Glutamatergic neuron (in vitro differentiated cells): ENCODE measurements around the gene RAPGEF3. TPM values are rescaled to one million over a fixed set of nuclear protein-coding genes. Genes with fewer than 3 reads are reported as not detected.

ENCODE experiments used
- DNase-seq: peaks from one replicate; pipeline ENCODE4 v3.0.0; 2022
- H3K27ac Mint-ChIP-seq: one replicate; pipeline ENCODE4 v1.8.0; 2020; ENCODE audit warnings: mild to moderate bottlenecking, mixed read lengths, inconsistent platforms; ENCODE audit not compliant: unreplicated experiment
- H3K27me3 Mint-ChIP-seq: one replicate; pipeline ENCODE4 v1.8.0; 2020; ENCODE audit warnings: mild to moderate bottlenecking, moderate library complexity, mixed read lengths, inconsistent platforms; ENCODE audit not compliant: unreplicated experiment
- H3K36me3 Mint-ChIP-seq: one replicate; pipeline ENCODE4 v1.8.0; 2020; ENCODE audit warnings: mild to moderate bottlenecking, mixed read lengths, inconsistent platforms; ENCODE audit not compliant: unreplicated experiment
- H3K4me1 Mint-ChIP-seq: one replicate; pipeline ENCODE4 v1.8.0; 2020; ENCODE audit warnings: mild to moderate bottlenecking, low read depth, mixed read lengths, inconsistent platforms; ENCODE audit not compliant: unreplicated experiment
- H3K4me3 Mint-ChIP-seq: one replicate; pipeline ENCODE4 v1.8.0; 2020; ENCODE audit warnings: mild to moderate bottlenecking, mixed read lengths, inconsistent platforms; ENCODE audit not compliant: unreplicated experiment
- H3K9me3 Mint-ChIP-seq: one replicate; pipeline ENCODE4 v1.8.0; 2020; ENCODE audit warnings: mild to moderate bottlenecking, moderate library complexity, mixed read lengths, inconsistent platforms; ENCODE audit not compliant: unreplicated experiment
- total RNA-seq: library from RNA; stranded (reverse); fragmentation: NEBNext Ultra II Directional; extraction: Animal tissue kit (Norgen Biotek cat#: 25700); gene quantifications from one replicate; pipeline ENCODE4 v1.2.1, GENCODE V29; 2021; ENCODE audit not compliant: unreplicated experiment
- TF ChIP-seq, protein P1 (sequence below): fragments of 200-600 bp; sonication (generic); IDR thresholded peaks from one replicate; pipeline ENCODE4 v1.5.0; 2021; ENCODE audit not compliant: partially characterized antibody, unreplicated experiment

The RAPGEF3 gene
- total RNA-seq, 1 donor from 2014 or later = 0.81 TPM

DNA sequence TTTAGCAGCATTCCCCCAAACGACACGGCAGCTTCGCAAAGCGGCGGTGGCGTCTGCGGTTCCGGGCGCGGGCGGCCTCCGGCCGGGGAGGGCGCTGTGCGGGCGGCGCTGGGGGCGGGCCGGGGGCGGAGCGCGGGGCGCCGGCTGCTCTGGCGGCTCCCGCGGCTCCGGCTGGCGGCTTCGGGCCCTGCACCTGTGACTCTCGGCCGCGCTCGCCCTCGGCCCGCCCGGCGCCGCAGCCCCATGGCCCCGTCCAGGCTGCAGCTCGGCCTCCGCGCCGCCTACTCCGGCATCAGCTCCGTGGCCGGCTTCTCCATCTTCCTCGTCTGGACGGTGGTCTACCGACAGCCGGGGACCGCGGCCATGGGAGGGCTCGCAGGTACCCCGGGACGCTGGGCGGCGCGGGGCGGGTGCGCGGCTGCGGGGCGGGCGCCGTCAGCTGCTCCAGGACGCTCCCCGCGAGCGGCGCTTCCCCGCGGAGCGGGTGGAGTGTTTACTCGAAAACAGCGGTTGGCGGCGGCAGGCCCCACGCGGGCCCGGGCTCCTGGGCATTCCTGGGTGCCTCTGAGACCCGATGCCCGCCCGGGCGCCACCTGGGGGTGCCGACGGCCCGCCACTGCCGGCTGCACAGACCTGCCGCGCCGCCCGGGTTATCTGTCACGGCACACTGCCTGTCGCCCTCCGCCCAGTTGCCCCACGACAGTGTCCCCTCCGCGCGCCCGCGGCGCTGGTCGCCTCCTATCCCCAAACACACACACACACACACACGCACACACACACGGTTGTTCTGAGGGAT lies 14.6 kb upstream of the RAPGEF3 start, which contains the start of gene SLC48A1:
Gene SLC48A1 (plus strand): TSS at position 177 of the 796 bp plus-strand sequence. CDS start 67 bp downstream, at position 244.
- Mint-ChIP-seq H3K4me3 (peak within 1 kb of the TSS; percentile 95), H3K27ac (peak within 1 kb of the TSS; percentile 83), H3K9me3 (peaks cover 9% of the 10 kb centered on the region), H3K27me3 (peaks cover 9% of the 10 kb centered on the region), H3K4me1 (peaks cover 7% of the 10 kb centered on the region), H3K36me3 (no peaks in the 10 kb centered on the region)
- TF ChIP-seq, protein P1, sequence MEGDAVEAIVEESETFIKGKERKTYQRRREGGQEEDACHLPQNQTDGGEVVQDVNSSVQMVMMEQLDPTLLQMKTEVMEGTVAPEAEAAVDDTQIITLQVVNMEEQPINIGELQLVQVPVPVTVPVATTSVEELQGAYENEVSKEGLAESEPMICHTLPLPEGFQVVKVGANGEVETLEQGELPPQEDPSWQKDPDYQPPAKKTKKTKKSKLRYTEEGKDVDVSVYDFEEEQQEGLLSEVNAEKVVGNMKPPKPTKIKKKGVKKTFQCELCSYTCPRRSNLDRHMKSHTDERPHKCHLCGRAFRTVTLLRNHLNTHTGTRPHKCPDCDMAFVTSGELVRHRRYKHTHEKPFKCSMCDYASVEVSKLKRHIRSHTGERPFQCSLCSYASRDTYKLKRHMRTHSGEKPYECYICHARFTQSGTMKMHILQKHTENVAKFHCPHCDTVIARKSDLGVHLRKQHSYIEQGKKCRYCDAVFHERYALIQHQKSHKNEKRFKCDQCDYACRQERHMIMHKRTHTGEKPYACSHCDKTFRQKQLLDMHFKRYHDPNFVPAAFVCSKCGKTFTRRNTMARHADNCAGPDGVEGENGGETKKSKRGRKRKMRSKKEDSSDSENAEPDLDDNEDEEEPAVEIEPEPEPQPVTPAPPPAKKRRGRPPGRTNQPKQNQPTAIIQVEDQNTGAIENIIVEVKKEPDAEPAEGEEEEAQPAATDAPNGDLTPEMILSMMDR = no peak
- DNase-seq = peak; percentile 88

DNA sequence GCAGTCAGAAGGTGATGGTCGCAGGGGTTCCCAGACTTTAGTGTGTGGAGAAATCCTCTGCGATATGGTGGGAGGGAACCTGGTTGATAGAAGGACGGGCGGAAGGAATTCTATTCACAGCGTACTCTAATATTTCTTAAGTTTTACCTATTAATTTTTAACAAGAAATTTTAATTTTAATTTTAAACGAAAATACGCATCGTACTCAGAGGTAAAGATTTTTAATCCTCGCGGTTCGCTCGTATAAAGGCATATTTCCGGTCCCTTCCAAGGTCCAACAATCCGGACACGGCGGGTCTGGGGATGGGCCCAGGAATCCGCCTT lies 14.0 kb upstream of the RAPGEF3 start:
- Mint-ChIP-seq H3K4me1 (peaks cover 6% of the 10 kb centered on the region), H3K27me3 (peaks cover 9% of the 10 kb centered on the region), H3K36me3 (no peaks in the 10 kb centered on the region), H3K9me3 (peaks cover 9% of the 10 kb centered on the region), H3K27ac (peak overlapping the region; percentile 79), H3K4me3 (peak overlapping the region; percentile 87)
- TF ChIP-seq, protein P1 = no peak
- no peak for DNase-seq

DNA sequence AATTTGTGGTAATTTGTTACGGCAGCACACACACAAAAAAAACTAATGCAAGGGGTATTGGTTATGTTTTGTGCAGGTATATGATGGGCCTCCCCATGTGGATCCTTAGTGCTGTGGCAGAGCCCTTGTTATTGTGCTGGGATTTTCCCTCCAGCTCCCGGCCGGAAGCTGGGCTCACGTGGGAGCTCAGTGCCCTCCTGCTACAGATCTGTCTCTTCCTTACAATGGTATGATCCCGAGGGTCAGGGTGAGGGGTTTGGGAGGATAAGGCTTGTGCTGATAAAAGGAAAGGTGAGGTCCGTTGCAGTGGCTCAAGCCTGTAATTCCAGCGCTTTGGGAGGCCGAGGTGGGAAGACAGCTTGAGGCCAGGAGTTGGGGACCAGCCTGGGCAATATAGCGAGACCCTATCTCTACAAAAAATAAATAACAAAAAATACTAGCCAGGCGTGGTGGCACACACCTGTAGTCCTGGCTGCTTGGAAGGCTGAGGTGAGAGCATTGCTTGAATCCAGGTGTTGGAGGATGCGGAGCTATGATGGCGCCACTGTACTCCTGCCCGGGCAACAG lies 13.5 kb upstream of the RAPGEF3 start:
- TF ChIP-seq, protein P1 = no peak
- Mint-ChIP-seq H3K36me3 (no peaks in the 10 kb centered on the region), H3K4me3 (peak overlapping the region; percentile 87), H3K4me1 (peaks cover 3% of the 10 kb centered on the region), H3K27ac (peak overlapping the region; percentile 79), H3K27me3 (peaks cover 9% of the 10 kb centered on the region), H3K9me3 (peaks cover 13% of the 10 kb centered on the region)
- no peak for DNase-seq

DNA sequence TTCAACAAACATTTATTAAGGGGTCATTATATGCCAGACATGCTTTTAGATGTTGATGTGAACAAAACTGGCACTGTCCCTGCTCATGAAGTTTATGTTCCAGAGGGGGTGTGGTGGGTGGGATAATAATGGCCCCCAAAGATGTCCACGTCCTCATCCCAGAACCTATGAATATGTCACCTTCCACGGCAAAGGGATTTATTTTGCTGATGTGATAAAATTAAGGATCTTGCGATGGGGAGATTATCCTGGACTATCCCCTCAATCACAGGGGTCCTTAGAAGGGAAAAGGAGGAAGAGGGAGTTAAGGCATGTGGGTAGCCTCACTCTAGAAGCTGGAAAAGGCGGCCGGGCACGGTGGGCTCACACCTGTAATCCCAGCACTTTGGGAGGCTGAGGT lies 12.6 kb upstream of the RAPGEF3 start:
- H3K27me3 Mint-ChIP-seq = peaks cover 9% of the 10 kb centered on the region
- H3K9me3 Mint-ChIP-seq = peaks cover 13% of the 10 kb centered on the region
- H3K4me1 Mint-ChIP-seq = peaks cover 3% of the 10 kb centered on the region
- no peak overlapping the region for H3K27ac Mint-ChIP-seq
- TF ChIP-seq, protein P1 = no peak
- DNase-seq = no peak
- H3K4me3 Mint-ChIP-seq = no peak overlapping the region
- no peaks in the 10 kb centered on the region for H3K36me3 Mint-ChIP-seq
